NCI-H2196 treated with DMSO at 0.1 percent for 48 hours (cell line): ENCODE results near the gene RAP2C.
A peak's percentile ranks its signal among the peaks of the same experiment; 100 is the strongest.

Experiments
- DNase-seq: peaks from one replicate; lab custom pipeline; 2025; ENCODE audit not compliant: unreplicated experiment; lab: John Stamatoyannopoulos, UW

Gene RAP2C

DNA sequence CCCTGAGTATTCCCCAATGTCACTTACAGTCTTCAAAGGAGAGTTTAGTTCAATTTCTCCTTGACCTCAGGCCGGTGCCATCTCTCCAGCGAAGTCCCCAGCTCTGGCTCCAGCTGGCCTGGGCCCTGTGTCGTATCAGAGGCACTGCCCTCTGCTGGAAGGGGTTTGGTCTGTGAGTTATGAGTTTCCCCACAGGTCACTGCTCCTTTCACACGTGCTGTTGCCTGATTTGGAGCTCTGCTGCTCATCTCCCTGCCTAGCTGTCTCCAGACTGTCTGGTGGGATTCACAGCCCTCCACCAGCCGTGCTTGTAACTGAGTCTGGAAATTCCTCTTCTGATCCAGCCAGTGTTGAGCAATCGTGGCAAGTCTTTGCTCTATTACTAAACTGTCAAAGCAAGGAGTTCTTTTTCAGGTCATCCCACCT, at the start of gene RAP2C:
Gene RAP2C, minus strand, starts transcription at position 105 of the 426 bp plus-strand sequence. CDS start 2,179 bp downstream, outside the sequence.
- peak; percentile 43 for DNase-seq

DNA sequence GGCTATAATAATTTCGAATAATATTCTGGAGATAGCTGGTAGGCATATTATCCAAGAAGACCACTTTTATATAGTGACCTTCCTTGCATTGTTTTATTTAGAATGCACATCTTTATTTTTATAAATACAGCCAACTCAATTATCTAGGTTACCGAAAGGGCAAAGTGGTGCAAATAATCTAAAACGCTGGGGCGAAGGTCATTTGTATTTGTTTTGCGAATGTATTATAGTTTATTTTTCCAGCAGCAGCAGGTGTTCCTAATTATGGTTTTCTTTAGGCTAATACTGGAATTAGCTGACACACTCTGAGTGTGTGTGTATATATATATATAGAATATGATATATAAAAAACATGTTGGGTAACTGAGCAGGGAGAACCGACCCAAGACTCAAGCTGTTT, 48.1 kb upstream of the RAP2C start:
- no peak for DNase-seq

GRCh38 chrX:132266583-132267355, 47.5 kb upstream of the RAP2C start:
- DNase-seq = no peak

GRCh38 chrX:132263127-132263526, 43.9 kb upstream of the RAP2C start:
- no peak for DNase-seq

- DNase-seq = no peak
These were observed 39.3 kb upstream of the RAP2C start for GRCh38 chrX:132258509-132258908.

DNA sequence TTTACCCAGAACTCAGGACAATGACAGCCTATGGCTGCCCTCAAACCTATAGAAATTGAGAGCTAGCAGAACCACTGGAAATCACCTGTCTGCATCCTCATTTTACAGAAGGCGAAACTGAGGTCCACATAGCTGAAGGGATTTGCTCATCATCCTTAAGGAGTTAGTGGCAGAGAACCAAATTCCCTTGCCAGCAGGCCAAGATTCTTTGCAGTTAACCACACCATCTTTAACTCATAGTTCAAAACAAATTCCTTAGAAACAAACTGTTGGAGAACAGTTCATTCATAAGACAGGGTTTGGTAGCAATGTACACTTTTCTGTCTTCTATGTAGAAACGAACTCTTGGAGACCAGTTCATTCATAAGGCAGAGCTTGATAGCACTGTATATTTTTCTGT, 37.9 kb upstream of the RAP2C start:
- DNase-seq = no peak

DNA sequence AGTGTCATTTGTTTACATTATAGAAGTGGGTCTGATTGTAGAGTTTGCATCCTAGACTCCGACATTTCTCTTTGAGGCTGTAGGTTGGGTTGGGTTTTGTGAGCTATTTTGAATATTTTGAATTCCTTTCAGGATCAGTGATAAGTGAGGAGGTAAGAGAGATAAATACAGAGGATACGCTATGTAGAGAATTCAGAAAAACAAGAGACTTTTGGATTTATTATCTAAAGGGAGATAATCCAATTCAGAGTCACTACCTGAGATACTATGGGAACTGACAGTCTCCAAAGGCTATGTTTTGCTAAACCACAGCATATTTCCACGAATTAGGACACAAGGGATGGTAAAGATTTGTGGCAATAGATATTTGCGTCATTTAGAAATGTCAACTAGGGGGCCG, 16.9 kb upstream of the RAP2C start:
- no peak for DNase-seq

GRCh38 chrX:132235488-132235887, 16.2 kb upstream of the RAP2C start:
- DNase-seq = no peak

GRCh38 chrX:132231587-132231986, 12.3 kb upstream of the RAP2C start:
- DNase-seq = no peak

GRCh38 chrX:132227383-132228112, 8.3 kb upstream of the RAP2C start:
- DNase-seq = no peak

DNA sequence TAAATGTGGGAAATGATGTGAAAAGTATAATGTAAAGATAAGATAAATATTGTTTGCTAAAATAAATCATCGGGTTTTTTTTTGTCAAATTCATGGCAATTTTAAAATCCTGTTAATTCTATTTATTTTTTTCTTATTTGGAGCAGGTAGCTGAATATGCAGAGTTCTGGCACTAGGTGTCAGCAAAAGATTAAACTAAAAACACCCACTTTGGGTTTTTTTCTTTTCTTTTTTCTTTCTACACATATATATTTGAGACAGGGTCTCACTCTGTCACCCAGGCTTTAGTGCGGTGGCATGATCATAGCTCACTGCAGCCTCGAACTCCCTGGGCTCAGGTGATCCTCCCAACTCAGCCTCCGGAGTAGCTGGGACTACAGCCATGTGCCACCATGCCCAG, 6.9 kb upstream of the RAP2C start:
- DNase-seq = no peak

- DNase-seq = peak; percentile 24
These were observed 991 bp downstream of the RAP2C start for GRCh38 chrX:132218100-132218812.

GRCh38 chrX:132217203-132218073, 1.8 kb downstream of the RAP2C start:
- peak; percentile 20 for DNase-seq

- DNase-seq = no peak
These were observed 2.4 kb downstream of the RAP2C start for GRCh38 chrX:132216806-132217202.

GRCh38 chrX:132216283-132216682, 3.0 kb downstream of the RAP2C start:
- no peak for DNase-seq

DNA sequence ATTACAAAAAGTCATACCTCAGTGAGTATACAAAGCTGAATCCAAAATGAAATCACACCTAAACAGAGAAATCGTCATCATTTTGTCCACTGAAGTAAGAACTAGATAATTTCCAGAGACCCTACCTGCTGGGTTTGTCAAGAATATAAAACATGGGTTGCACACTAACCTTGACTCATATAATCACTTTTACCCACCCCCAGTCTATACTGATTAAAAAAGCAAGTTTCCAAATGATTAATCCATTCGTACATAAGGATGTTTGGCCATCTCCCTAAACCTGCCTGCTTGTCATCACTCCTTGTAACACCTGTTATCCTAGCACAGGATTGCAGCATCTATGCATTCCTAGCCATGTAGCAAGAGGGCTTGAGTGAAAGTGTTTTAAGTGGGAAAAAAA, 4.7 kb downstream of the RAP2C start:
- no peak for DNase-seq

DNA sequence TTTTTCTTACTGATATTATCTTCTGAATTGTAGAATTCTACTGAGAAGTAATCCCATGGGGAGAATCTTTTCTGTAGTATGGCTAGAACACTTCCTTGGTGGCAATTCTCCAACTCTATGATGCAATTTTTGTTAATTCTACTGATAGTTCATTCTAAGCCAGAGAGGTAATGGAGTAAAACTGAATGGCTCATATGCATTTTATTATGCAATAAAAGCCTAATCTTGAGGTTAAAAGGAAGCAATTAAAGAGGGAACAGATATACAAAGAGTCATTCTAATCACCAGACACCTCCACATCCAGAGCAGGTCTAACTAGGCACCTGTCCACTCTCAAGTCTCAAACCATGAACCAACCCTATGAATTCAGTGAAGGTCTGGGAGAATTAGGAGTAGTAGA, 9.7 kb downstream of the RAP2C start:
- no peak for DNase-seq

- no peak for DNase-seq
These were observed 10.8 kb downstream of the RAP2C start for GRCh38 chrX:132208422-132208821.

DNA sequence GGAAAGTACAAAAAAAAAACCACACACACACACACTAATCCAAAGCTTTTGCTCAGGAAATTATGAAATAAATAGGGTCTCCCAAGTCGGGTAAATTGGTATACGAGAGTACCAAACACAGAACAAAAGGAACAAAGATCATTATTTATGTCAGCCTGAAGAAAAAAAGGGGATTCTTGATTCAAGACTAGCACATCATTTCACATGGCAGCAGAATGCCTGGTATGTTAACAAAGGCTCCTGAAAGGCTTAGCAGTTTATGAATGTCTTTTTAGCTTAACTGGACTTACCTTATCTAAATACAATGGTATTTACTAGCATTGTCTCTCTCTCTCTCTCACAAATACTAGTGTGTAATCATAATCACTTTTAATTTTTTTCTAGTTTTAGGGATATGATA, 11.3 kb downstream of the RAP2C start:
- DNase-seq = no peak

DNA sequence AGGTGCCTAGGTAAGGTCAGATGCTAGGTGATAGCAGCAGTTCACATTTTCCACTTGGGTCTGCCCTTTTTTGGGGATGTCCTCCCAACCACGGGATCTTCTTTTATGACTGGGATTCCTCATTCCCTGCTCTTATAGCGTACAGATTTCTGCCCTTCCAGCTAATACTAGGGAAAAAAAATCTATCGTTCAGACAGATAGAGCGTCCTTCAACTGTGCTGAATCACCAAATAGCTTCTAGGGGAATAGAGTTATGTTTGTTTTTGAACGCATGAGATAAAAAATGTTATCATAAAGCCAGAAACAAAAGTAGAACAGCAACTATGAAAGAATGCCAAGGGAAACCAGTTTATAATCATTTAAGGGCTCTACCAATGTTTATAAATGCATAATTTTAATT, 13.0 kb downstream of the RAP2C start:
- no peak for DNase-seq

DNA sequence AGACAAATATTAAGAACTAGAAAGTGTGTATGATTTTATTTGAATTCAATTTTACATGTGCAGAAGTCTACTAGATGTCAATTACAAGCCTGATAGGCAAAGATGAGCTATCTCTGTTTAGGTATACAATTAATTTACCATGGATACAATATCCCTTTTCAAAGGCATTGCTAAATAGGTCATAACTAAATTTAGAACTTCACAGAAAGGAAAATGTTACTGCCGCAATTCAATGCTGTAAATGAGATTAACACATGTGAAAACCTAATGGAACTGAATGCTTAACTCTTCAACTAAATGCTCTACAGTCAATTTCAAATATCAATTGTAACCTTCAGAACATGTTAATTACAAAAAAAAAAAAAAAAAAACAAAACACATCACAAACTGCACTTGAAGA, 14.6 kb downstream of the RAP2C start:
- DNase-seq = no peak
